Sigmoid colon (tissue), 4 donors: ENCODE data around the gene PRMT7.

ENCODE experiments used
- EP300 ChIP-seq, 4 donors: sonication (generic); formaldehyde crosslinking; IDR thresholded peaks; one replicate each; pipeline ENCODE4 v1.6.1; 2017; ENCODE audit warnings: antibody characterized with exemption in 4 of 4
- TF ChIP-seq, protein P1 (sequence below), 4 experiments: fragments of 450-650 bp in 3 of 4; fragments of 200-600 bp in 1 of 4; IDR thresholded peaks; one replicate each; pipeline ENCODE4 v1.5.1; 2016 to 2019; ENCODE audit warnings: antibody characterized with exemption in 4 of 4, mild to moderate bottlenecking in 3 of 4, moderate library complexity in 2 of 4

DNA sequence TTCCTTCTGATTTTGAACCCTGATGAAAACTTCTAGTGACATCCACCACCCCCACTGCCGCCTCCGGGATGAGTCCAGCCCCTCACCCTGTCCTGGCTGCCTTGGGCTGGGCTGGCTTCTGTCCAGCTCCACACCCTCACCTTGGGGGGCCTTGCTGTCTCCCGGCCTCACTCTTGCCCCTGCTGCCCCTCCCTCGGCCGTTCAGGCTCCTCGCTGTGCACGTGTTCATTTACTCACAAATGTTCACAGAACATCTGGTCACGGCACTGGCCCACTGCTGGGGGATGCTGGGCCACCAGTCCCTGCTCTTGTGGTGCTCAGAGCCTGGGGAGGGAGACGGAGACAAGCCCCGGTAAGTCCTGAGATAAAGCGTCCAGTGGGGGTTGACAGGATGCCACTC lies 40.6 kb downstream of the PRMT7 start:
- TF ChIP-seq, protein P1, sequence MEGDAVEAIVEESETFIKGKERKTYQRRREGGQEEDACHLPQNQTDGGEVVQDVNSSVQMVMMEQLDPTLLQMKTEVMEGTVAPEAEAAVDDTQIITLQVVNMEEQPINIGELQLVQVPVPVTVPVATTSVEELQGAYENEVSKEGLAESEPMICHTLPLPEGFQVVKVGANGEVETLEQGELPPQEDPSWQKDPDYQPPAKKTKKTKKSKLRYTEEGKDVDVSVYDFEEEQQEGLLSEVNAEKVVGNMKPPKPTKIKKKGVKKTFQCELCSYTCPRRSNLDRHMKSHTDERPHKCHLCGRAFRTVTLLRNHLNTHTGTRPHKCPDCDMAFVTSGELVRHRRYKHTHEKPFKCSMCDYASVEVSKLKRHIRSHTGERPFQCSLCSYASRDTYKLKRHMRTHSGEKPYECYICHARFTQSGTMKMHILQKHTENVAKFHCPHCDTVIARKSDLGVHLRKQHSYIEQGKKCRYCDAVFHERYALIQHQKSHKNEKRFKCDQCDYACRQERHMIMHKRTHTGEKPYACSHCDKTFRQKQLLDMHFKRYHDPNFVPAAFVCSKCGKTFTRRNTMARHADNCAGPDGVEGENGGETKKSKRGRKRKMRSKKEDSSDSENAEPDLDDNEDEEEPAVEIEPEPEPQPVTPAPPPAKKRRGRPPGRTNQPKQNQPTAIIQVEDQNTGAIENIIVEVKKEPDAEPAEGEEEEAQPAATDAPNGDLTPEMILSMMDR (IDR thresholded peaks at IDR 0.05), result no peak
- no peak for TF ChIP-seq EP300 (IDR thresholded peaks at IDR 0.05)
